ENCODE data around the gene ICAM2.
"Not testable (repeated sequence)": the region's sequence is repeated elsewhere in the genome, so short reads cannot be mapped to it uniquely, and the experiment has no call there.

The ICAM2 gene

DNA sequence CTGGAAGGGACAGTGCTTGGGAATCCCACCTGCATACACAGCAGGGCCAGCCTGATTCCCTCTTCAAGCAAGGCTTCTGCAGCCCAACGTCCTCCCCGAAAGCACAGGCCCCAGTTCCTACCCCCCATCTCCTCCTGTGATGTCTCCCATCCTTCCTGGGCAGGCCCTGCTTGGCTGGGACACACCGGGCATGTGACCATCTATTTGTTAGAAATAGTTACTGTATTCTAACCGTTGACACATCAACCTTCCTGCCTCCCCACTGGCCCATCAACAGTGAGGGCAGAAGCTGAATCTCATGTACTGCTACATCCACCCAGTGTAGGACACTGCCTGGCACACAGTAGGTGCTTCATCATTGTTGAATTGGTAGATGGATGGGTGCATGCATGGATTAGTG, 11.6 kb downstream of the ICAM2 start:
- DNase-seq = no peak

DNA sequence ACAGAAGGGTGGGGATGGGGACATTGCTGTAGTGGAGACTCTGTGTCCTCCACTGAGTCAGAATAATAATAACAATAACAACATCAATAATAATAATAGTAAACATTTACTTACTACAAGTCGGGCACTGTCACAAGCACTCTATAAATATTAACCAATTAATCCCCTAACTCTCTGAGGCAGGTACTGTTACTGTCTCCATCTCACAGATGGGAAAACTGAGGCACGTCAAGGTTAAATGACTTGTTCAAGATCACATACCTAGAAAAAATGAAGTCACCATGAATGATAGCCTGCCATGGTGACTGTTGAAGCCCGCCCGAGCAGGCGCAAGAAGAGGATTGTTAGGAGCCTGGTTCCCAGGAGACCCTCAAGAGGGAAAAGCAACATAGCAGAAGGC, 12.1 kb downstream of the ICAM2 start:
- no peak for DNase-seq

DNA sequence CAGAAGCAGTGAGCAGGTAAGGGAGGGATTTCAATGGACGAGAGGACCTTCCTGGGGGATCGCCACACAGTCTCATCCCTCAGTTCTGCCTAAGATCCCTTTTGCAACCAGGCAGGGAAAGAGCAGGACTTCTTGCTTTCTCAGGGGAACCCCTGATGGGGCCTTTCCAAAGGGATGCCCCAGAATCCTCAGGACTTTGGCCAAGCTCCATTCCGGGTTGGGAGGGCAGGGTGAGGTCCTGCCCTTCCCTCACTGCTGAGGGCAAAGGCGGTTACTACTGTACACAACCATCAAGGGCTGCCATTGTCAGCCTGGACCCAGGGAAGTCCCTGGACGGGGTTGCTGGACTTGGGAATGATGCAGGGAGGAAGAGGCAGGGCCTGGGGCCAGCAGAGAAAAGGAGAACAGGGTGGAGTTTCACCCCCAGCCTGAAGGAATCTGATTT, 12.6 kb downstream of the ICAM2 start:
- DNase-seq = no peak

DNA sequence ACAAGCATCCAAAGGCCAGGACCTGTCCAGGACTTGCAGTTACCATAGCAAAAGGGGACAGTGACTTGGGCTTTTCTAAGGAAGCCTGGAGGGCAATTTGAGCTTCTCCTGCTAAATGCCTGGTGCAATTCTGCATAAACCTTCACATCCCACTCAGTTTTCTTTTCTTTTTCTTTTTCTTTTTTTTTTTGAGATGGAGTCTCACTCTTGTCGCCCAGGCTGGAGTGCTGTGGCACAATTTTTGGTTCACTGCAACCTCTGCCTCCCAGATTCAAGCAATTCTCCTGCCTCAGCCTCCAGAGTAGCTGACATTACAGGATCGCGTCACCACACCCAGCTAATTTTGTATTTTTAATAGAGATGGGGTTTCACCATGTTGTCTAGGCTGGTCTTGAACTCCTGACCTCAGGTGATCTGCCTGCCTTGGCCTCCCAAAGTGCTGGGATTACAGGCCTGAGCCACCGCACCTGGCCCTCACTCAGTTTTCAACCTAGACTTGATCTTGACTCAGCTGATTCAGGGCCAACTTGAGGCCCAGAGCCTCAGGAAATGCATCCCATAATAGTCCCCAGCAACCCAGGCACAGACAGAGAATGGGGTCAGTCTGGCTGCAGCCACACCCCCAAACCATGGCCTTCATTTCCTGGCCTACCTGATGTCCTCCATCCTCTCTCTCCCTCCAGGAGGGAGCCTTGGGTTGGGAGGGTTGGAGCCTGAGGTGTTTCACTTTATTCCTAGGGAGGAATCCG, 13.2 kb downstream of the ICAM2 start:
- not testable (repeated sequence) for DNase-seq

DNA sequence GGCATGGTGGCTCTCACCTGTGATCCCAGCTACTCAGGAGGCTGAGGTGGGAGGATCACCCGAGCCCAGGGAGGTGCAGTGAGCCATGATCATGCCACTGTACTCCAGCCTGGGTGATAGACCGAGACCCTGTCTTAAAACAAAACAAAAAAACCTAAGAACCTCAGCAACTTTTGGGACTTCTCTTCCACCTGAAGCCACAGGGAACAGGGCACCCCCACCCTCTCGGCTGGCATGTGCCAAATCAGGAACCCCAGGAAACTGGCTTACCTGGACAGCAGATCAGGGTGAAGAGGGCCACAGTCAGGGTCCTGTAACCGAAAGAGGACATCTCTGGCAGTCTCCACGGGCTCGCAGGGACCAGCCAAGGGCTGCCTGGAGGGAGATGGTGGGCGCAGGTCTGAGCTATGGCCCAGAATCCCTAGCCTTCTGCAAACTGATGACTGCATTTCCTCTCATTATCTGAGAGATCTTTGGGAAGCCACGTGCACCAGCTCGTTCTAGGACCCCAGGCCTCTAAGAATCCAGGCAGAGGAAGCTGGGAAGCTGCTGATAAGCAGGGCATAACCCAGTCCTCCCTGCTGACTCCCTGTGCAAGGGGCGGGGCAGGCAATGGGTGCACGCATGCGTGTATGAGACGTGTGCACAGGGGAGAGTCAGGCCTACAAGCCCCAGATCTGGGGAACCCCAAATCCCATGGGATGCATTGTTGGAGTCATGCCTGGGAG, 13.9 kb downstream of the ICAM2 start:
- DNase-seq = no peak

DNA sequence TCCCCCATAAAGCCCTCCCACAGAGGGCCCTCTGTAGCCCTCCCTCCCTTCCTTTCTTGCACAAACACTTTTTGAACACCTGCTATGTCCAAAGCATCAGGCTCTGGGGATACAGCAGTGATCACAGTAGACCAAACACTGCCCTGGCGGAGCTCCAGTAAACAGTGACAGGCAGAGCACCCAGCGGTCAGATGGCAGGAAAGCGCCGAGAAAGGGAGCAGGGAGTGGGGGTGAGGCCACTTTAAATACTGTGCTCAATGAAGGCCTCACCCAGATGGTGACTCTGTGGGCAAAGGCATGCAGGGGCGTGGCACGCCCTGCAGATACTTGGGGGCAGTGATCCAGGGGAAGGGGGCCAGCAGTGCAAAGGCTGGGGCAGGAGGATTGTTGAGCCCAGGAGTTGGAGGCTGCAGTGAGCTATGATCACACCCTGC, 14.7 kb downstream of the ICAM2 start:
- DNase-seq = peak; percentile 87

DNA sequence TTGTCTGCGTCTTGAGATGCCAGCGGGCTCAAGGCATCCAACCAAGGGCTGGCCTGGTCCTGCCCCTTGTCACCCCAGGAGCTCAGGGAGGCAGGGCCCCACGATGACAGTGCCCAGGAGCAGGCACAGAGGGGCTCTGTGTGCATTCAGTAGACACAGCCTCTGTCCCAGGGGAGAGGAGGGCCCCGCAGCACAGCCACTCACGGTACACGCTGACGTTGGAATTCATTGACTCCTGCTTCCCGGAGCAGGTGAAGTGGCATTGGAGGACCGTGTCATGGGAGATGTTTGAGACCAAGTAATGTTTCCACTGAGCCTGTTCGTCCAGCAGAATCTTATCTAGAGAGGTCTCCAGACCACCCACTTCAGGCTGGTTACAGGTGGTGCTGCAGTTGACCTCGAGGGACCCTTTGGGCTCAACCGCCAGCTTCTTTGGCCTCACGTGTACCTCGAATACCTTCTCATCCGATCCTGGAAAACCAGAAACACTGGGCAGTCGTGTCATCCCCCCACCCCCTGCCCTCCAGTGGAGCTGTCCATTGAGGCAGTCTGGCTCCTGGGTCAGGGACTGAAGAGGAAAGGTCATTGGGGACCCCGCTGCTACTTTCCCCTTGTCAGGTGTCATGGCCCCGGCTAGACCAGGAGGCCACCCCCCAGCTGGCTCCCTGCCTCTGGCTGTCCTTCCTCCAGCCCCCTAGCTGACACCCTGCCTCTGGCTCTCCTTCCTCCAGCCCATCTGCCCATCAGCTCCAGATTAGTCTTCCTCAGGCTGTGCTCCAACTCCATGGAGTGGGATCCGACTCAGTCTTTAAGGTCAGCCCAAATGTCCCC, 15.3 kb downstream of the ICAM2 start:
- no peak for DNase-seq

DNA sequence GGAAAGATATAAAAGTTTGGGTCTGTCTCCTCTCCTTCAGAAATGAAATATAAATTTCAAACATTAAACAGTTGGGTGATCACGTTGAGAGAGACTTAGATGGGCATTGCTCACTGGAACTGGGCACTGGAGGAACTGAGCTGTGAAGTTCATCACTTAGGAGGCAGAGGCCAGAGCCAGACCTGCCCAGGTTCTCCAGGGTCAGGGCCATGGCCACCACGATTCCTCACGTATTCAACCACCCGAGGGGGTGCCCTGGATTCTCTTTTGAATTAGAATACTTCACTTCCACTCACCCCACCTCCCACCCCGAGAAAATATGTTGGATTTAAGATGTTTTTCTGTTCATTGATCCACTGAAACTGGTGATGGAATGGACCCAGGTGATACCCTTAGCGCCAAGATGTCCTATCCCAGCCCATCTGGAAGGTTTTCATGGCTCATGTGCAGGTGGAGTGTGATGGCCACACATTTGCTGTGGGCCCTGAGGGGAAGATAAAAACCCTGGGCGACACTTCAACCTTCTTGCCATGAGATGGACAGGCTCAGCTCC, 16.1 kb downstream of the ICAM2 start:
- DNase-seq = no peak

DNA sequence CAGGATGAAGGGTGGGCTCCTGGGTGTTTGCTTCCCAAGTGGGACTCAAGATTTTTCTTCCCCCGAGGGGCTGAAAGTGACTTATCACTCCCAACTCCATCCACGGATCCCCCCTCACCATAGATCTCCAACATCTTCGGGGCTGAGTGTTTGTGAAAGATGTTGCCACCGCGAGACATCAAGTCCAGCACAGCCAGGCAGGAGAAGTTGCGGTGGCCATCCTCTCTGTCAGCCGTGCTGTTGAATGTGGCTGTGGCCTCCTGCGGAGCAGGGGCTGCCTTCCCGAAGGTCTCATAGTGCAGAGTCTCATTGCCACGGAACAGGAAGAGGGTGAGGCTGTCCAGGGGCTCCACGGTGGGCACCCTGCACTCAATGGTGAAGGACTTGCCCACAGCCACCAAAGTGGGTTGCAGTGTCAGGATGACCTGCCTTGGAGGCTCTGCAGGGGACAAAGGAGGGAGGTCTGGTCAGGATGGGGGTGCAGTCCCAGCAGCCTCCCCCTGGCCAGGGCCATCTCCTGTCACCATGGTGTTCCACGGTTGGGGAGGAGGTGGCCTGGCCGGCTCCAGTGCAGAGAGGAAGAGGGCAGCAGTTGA, 16.8 kb downstream of the ICAM2 start:
- DNase-seq = no peak

DNA sequence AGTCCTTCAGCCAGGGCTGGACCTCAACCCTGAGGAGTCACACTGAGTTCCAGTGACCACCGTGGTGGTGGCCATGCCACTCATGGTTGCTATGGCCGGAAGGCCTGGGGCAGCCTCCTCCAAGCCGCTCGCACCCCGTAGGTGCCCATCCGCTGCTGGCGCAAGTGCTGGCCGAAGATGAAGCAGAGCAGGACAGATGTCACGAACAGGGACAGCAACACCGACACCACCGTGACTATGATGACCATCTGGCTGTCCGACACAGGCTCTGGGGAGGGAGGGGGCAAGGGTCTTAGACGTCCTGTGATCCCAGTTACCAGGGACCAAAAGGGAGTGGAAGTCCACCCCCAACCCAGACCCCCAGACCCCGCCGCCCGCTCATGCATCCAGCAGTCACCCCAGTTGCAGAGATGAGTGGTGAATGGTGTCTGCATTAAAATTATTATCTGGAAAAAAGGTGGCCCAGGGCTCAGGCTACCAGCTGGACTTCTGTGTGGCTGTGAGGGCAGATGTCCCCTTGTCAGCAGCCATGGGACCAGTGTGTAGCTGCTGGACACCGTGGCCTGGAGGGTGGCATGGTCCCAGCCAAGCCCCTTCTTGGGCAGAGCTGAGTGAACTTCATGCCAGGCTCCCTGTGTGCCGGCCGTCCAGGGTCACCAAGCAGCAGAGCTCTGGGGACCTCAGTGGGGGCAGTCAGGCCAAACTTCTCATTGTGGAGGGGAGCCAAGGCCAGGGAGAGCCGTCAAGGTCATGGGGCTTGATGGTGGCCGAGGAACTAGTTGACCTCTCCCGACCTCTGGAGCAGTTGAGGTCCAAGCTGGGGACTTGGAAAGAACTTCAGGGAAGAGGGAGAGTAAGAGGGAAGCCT, 17.5 kb downstream of the ICAM2 start:
- DNase-seq = no peak

DNA sequence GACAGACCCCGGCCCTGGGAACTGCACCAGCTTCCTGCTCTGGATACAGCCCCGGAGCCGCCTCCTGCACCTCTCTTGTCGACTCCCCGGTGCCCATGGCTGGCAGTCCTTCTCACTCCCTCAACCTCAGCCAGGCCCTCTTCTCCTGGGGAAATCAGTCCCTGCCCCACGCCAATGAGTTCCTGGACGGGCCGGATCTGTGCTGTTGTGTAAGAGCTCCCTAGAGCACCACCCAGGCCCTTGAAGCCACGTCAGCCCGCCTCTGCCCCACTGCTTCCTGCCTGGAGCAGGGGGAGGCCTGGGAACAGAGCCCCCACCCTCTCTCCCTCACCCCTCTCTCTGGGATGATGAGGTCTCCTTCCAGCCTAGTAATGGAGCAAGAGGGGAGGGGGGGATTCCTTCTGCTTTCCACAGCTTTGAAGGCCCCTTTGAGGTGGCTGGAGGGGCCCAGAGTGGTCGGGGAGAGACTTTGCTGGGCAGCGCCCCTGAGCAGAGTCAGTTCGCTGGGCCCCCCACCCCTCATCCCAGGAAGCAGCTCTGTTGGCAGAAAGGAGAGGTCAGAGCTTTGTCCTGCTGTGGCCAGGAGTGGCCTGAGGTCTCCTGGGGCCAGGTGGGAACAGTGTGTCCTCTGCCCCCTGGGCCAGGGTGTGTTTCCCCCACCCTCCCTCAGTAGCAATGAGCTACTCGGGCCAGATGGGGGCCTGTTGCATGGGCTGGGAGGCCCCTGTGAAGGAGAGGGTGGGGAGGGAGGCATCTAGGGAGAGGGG, 18.5 kb downstream of the ICAM2 start:
- DNase-seq = no peak

DNA sequence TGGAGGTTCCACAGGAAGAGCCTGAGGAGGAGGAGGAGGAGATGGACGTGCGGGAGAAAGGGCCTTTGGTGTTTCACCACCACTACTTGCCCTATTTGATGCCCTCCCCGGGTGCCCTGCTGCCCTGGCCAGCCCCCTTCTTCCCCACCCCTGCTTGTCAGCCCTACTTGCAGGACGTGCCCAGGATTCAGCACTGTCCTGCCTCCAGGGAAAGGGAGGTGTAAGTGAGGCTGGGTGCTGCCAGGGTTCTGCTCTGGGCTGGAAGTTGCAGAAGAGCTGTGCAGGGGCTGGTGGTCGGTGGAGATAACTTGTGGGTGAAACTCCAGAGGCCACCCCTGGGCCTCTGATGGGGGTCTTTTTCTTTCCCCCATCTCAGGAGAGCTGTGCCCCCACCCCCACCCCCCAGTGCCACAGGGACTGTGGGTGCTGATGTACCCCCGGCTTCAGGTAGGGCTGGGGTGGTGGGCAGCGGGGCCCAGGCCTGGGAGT, 19.3 kb downstream of the ICAM2 start:
- DNase-seq = no peak

DNA sequence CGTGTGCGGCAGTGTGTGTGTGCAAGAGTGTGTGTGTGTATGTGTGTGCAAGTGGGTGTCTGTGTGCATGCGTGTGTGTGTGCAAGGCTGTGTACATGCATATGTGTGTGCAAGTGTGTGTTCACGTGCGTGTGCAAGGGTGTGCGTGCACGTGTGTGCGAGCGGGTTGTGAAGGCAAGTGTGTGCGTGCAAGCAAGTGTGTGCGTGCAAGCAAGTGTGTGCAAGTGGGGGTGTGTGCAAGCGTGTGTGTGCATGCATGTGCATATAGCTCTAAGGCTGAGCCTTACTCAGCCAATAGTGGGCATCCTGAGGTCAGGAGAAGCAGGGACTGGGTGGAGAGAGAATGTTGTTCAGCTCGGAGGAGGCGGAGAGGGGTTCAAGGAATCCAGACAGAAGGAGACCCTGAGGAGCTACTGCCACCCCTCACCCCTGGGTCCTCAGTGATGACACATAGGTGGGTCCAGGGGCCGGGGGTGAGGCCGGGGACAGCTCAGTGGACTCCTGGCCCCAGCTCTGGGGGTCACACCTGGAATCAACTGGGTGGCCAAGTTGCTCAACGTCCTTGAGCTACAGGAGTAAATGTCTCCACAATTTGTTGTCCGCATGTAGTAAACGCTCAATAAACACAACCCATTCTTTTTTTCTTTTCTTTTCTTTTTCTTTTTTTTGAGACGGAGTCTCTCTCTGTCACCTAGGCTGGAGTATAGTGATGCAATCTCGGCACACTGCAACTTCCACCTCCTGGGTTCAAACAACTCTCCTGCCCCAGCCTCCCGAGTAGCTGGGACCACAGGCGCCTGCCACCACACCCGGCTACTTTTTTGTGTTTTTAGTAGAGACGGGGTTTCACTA, 20.5 kb downstream of the ICAM2 start:
- no peak for DNase-seq

DNA sequence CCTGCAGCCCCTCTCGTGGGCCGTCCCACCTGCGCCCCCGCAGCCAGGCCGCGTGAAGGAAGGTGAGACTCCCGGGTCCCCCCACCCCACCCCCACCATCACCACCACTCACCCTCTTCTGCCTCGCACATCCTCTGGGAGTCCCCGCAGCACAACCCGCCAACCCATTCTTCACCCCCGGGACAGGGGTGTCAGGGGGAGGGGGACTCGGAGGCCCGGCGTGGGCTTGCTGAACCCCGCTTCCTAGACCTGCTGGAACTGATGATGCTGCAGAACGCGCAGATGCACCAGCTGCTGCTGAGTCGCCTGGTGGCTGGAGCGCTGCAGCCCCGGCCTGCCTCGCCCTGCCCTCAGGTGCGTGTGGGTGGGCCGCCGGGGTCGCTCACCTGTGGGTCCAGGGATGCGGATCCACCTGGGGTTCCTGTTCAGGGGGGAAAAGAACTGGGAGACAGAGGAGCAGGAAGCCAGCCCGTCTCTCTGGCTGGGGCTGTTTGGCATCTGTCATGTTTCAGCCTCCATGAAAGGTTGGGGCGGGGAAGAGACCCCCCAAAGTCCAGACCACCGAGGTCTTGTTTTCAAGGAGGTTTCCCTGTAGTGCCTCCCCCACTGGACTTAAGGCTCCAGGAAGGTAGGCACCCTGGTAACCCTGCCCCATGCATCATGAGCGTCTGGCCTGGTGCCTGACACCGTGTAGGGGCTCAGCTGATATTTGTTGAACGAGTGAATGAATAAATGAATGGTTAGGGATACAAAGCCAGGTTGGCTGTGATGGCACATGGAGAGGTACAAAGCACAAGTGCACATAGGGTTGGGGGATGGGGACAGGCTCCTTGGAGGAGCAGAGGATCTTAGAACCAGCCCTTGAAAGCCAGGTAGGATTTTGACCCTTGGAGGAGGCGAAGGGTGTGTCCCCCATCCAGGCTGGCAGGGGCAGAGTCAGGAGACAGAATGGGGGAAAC, 21.4 kb downstream of the ICAM2 start:
- no peak for DNase-seq

DNA sequence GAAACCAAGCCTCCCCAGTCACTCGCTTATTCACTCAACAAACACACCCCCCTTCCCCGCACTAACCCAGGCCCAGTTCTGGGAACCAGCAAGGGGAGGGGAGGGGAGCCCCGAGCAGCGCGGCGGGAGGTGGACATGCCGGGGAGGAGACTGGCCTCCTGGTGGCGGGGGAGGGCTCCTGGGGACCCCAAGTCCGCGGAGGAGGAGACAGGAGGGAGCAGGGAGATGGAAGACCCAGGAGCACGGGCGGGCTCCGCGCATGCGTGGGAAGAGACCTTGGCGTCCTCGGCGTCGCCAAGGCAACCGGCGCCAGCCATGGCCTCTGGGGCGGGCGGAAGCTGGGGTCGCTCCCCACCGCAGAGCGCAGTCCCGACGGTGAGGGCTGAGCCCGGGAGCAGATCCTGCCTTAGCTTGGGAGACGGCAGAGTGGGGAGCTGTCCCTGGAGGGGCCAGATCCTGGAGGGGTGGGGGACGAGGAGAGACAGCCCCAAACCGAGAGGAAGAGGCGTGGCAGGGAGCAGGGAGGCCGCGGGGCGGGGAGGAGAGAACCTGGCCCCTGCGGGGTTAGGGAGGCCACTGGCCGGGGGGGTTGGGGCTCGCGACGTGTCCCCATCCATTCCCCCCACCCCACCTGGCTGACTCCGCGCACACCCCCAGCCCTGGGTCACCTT, 22.2 kb downstream of the ICAM2 start, which contains the start of gene PRR29:
Gene PRR29, plus strand, starts transcription at position 302 of the 671 bp plus-strand sequence. Its CDS starts 14 bp downstream, at position 316.
- DNase-seq = peak; percentile 81

DNA sequence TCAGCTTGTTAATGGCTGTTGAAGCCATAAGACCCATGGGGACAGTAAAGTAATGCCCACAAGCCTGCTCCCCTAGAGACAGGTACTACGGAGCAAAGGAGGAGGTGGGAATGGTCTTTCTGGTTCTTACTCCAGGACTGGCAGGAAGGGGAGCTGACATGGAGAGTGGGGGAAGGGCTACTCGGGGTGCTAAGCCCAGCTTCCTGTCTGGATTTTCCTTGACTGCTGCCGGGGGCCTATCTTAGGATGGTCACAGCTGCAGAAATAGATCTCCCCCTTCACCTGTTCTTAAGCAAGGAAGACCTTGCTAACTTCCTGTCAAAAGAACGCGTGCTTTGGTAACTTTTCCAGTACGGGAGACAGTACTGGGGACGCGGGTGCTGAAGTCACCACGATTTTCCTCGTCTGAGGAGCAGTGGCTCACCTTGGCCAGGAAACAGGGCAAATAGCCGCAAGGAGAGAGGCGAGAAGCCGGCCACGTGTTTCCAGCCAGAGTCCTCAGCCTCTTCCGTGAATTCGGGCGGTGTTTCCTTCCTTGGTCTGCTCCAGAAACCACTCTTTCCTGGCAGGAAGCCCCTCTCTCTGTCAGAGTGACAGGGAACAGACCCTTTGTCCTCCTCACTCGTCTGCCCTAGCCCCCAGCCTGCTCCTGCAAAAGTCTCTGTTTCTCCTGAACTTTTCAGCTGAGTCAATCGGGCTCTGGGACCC, 22.9 kb downstream of the ICAM2 start:
- DNase-seq = no peak

All from NCI-H774 (cell line).